Mammary epithelial cell (primary cell): ENCODE measurements around the gene GLYATL2.

Experiments used
- EZH2 ChIP-seq: IDR thresholded peaks from 2 replicates; pipeline ENCODE4 v1.6.1; 2012; ENCODE audit warnings: low read length, inconsistent platforms, borderline replicate concordance
- TF ChIP-seq, protein P1 (sequence below), 2 donors: IDR thresholded peaks in 1 of 2; conservative IDR thresholded peaks in 1 of 2; 2 replicates each; pipeline ENCODE4 v1.5.1; 2011 to 2012; ENCODE audit warnings: inconsistent platforms in 2 of 2, low read length in 2 of 2, mild to moderate bottlenecking in 2 of 2, control low read depth in 1 of 2, low read depth in 1 of 2; ENCODE audit not compliant: insufficient read depth in 1 of 2; ENCODE audit errors: extremely low read depth in 1 of 2

DNA sequence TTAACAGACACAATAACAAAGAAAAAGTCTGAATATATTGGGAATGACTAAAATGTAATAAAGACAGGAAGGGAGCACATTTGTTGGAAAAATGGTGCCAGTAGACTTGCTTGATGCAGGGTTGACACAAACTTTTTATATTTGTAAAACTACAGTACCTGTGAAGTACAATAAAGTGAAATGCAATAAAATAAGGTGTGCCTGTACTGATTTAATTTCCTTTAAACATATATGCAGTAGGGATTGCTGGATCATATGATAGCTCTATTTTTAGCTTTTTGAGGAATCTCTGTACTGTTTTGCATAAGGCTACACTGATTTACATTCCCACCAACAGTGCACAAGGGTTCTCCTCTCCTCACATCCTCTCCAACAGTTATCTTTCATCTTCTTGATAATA, 12.3 kb upstream of the GLYATL2 start:
- TF ChIP-seq, protein P1, sequence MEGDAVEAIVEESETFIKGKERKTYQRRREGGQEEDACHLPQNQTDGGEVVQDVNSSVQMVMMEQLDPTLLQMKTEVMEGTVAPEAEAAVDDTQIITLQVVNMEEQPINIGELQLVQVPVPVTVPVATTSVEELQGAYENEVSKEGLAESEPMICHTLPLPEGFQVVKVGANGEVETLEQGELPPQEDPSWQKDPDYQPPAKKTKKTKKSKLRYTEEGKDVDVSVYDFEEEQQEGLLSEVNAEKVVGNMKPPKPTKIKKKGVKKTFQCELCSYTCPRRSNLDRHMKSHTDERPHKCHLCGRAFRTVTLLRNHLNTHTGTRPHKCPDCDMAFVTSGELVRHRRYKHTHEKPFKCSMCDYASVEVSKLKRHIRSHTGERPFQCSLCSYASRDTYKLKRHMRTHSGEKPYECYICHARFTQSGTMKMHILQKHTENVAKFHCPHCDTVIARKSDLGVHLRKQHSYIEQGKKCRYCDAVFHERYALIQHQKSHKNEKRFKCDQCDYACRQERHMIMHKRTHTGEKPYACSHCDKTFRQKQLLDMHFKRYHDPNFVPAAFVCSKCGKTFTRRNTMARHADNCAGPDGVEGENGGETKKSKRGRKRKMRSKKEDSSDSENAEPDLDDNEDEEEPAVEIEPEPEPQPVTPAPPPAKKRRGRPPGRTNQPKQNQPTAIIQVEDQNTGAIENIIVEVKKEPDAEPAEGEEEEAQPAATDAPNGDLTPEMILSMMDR (conservative IDR thresholded peaks at IDR 0.05 in 1 of 2, IDR thresholded peaks at IDR 0.05 in 1 of 2; ENCODE audit: extremely low read depth in 1 of 2, insufficient read depth in 1 of 2, low read depth in 1 of 2, low read length in 2 of 2), result no peak
- no peak for TF ChIP-seq EZH2
